HCT116 (cell line): ENCODE measurements around the gene MTREX. TPM values are rescaled to one million over a fixed set of nuclear protein-coding genes. Genes with fewer than 3 reads are reported as not detected.

ENCODE experiments used
- ATAC-seq: fragments of 200-7000 bp; cut with Tn5 transposase; 2 replicates; pipeline ENCODE4 v1.9.1; 2020; ENCODE audit warnings: mild to moderate bottlenecking, moderate library complexity
- BruUV-seq: library from RNA; stranded (reverse); fragments of 400-500 nt; replicated peaks from 2 replicates; lab custom pipeline; 2021; lab: Mats Ljungman, UMichigan
- CTCF ChIA-PET: fragments of 300-600 bp; sonication (Branson Sonifier 250); formaldehyde crosslinking; loops from one replicate; lab custom pipeline; 2021; ENCODE audit warnings: antibody characterized with exemption; lab: Charles Lee
- POLR2A ChIA-PET: fragments of 300-600, 350-600 bp; sonication (Branson Sonifier 250); formaldehyde crosslinking; loops from one replicate; lab custom pipeline; 2021; ENCODE audit warnings: antibody characterized with exemption; lab: Charles Lee
- RAD21 ChIA-PET, 2 experiments: fragments of 300-600 bp; sonication (Branson Sonifier 250); formaldehyde crosslinking; loops; one replicate each; lab custom pipeline; 2023; ENCODE audit warnings: low total read pairs in 2 of 2; ENCODE audit not compliant: uncharacterized antibody in 2 of 2, unreplicated experiment in 2 of 2, low non-redundant PET in 1 of 2; lab: Charles Lee
- DNase-seq: peaks from one replicate; pipeline ENCODE4 v3.0.0-alpha.2; 2010; ENCODE audit warnings: low read depth, low spot score
- H2AFZ ChIP-seq: fragments of 200-600 bp; shearing (Covaris generic), sonication (generic); 2 replicates; pipeline ENCODE4 v1.6.1; 2017; ENCODE audit warnings: low read depth, mixed run types, mixed read lengths, antibody characterized with exemption, low read length; ENCODE audit not compliant: poor library complexity, severe bottlenecking
- H3K27ac ChIP-seq: 2 replicates; pipeline ENCODE4 v1.5.1; 2012; ENCODE audit warnings: low read depth, low read length
- H3K27me3 ChIP-seq: fragments of 200-600 bp; sonication (generic); 2 replicates; pipeline ENCODE4 v1.6.1; 2016; ENCODE audit warnings: mixed run types, low read length, mixed read lengths; ENCODE audit not compliant: insufficient read depth
- H3K36me3 ChIP-seq, 2 experiments: fragments of 200-500 bp in 1 of 2; fragments of 200-600 bp in 1 of 2; sonication (Bioruptor generic) in 1 of 2; sonication (generic) in 1 of 2; 2 replicates each; pipeline versions ENCODE4 v1.5.1 to v1.6.1; 2014 to 2016; ENCODE audit warnings: low read length in 2 of 2, inconsistent platforms in 1 of 2, mixed read lengths in 1 of 2, mixed run types in 1 of 2; ENCODE audit not compliant: insufficient read depth in 2 of 2, control insufficient read depth in 1 of 2
- H3K4me1 ChIP-seq, 2 experiments: fragments of 200-600 bp in 1 of 2; sonication (generic) in 1 of 2; 2 replicates each; pipeline versions ENCODE4 v1.5.1 to v1.6.1; 2012 to 2017; ENCODE audit warnings: low read length in 2 of 2, inconsistent platforms in 1 of 2, mild to moderate bottlenecking in 1 of 2, mixed read lengths in 1 of 2, mixed run types in 1 of 2, moderate library complexity in 1 of 2; ENCODE audit not compliant: insufficient read depth in 2 of 2, control insufficient read depth in 1 of 2
- H3K4me2 ChIP-seq: fragments of 200-600 bp; sonication (generic); 2 replicates; pipeline ENCODE4 v1.6.1; 2017; ENCODE audit warnings: mixed run types, low read length, mixed read lengths
- H3K4me3 ChIP-seq, 2 experiments: fragments of 200-600 bp in 1 of 2; sonication (generic) in 1 of 2; replicated peaks in 1 of 2; 2 replicates each; pipeline ENCODE4 v1.5.1; 2011 to 2016; ENCODE audit warnings: low read length in 2 of 2, control low read depth in 1 of 2, low read depth in 1 of 2, mild to moderate bottlenecking in 1 of 2, mixed read lengths in 1 of 2, mixed run types in 1 of 2
- H3K79me2 ChIP-seq: fragments of 200-600 bp; sonication (generic); 2 replicates; pipeline ENCODE4 v1.6.1; 2017; ENCODE audit warnings: mild to moderate bottlenecking, mixed run types, low read length, moderate library complexity, mixed read lengths; ENCODE audit not compliant: insufficient read depth
- H3K9ac ChIP-seq: fragments of 200-600 bp; sonication (generic); 2 replicates; pipeline ENCODE4 v1.6.1; 2016; ENCODE audit warnings: low read length, mixed read lengths
- H3K9me2 ChIP-seq: fragments of 200-600 bp; sonication (generic), shearing (Covaris generic); 2 replicates; pipeline ENCODE4 v1.6.1; 2017; ENCODE audit warnings: mixed run types, mild to moderate bottlenecking, moderate library complexity; ENCODE audit not compliant: insufficient read depth
- H3K9me3 ChIP-seq, 2 experiments: fragments of 200-500 bp in 1 of 2; fragments of 200-600 bp in 1 of 2; sonication (Bioruptor generic) in 1 of 2; sonication (generic) in 1 of 2; 2 replicates each; pipeline ENCODE4 v1.6.1; 2014 to 2017; ENCODE audit warnings: low read length in 2 of 2, mixed read lengths in 2 of 2, inconsistent platforms in 1 of 2, low read depth in 1 of 2, mild to moderate bottlenecking in 1 of 2, mixed run types in 1 of 2, moderate library complexity in 1 of 2; ENCODE audit not compliant: control insufficient read depth in 1 of 2, insufficient read depth in 1 of 2
- H4K20me1 ChIP-seq: fragments of 200-600 bp; sonication (generic), shearing (Covaris generic); 2 replicates; pipeline ENCODE4 v1.6.1; 2017; ENCODE audit warnings: mixed run types, mild to moderate bottlenecking, moderate library complexity; ENCODE audit not compliant: insufficient read depth
- CEBPB ChIP-seq: IDR thresholded peaks from 2 replicates; pipeline ENCODE4 v1.6.1; 2012; ENCODE audit warnings: low read depth
- POLR2AphosphoS5 ChIP-seq: IDR thresholded peaks from 2 replicates; pipeline ENCODE4 v1.6.1; 2011; ENCODE audit warnings: mild to moderate bottlenecking, low read depth, low read length, moderate library complexity
- RAD21 ChIP-seq: IDR thresholded peaks from 2 replicates; pipeline ENCODE4 v1.6.1; 2012; ENCODE audit warnings: low read depth, mild to moderate bottlenecking
- TCF7L2 ChIP-seq: IDR thresholded peaks from 2 replicates; pipeline ENCODE4 v1.7.0; 2011; ENCODE audit warnings: borderline replicate concordance, inconsistent platforms; ENCODE audit not compliant: insufficient read depth, insufficient read length; ENCODE audit errors: extremely low read depth
- ZNF274 ChIP-seq: fragments of 200-500 bp; sonication (Bioruptor generic); IDR thresholded peaks from 2 replicates; pipeline ENCODE4 v1.6.1; 2014; ENCODE audit warnings: mild to moderate bottlenecking, low read depth, low read length, inconsistent platforms
- intact Hi-C: fragments of 100-400 bp; cut with micrococcal nuclease; formaldehyde crosslinking; loops from 2 replicates; pipeline ENCODE4 v1.10.0; 2022
- total RNA-seq: library from RNA; stranded (reverse); gene quantifications from one replicate; pipeline ENCODE4 v1.2.1, GENCODE V29; 2021; ENCODE audit not compliant: unreplicated experiment
- TF ChIP-seq, protein P1 (sequence below): IDR thresholded peaks from 2 replicates; pipeline ENCODE4 v1.6.1; 2012; ENCODE audit warnings: low read depth
- TF ChIP-seq, protein P2 (sequence below): IDR thresholded peaks from 2 replicates; pipeline ENCODE4 v1.6.1; 2012
- TF ChIP-seq, protein P3 (sequence below): IDR thresholded peaks from 2 replicates; pipeline ENCODE4 v1.6.1; 2012
- TF ChIP-seq, protein P4 (sequence below): IDR thresholded peaks from 2 replicates; pipeline ENCODE4 v1.6.1; 2011; ENCODE audit warnings: mild to moderate bottlenecking, low read length, moderate library complexity; ENCODE audit not compliant: insufficient replicate concordance; ENCODE audit errors: extremely low read depth

The MTREX gene
- total RNA-seq, 1 experiment from 2014 or later, result 101 TPM

DNA sequence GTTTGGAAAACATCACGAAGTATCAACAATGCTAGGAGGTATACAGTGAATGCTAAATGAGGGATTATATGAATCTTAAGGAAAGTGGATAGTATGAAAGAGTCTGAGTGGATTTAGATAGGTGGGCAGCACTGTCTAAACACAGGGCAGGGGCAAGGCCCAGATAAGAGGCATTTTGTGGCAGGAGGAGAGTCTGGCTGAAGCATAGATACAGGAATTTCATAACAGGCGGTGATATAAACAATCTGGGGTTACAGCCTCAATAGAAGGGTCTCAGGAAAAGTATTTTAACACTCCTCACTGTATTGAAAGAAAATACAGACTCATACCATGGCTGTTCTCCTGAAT lies 130.0 kb downstream of the MTREX start (continued):
- TF ChIP-seq TCF7L2, result no peak
- TF ChIP-seq, protein P1, sequence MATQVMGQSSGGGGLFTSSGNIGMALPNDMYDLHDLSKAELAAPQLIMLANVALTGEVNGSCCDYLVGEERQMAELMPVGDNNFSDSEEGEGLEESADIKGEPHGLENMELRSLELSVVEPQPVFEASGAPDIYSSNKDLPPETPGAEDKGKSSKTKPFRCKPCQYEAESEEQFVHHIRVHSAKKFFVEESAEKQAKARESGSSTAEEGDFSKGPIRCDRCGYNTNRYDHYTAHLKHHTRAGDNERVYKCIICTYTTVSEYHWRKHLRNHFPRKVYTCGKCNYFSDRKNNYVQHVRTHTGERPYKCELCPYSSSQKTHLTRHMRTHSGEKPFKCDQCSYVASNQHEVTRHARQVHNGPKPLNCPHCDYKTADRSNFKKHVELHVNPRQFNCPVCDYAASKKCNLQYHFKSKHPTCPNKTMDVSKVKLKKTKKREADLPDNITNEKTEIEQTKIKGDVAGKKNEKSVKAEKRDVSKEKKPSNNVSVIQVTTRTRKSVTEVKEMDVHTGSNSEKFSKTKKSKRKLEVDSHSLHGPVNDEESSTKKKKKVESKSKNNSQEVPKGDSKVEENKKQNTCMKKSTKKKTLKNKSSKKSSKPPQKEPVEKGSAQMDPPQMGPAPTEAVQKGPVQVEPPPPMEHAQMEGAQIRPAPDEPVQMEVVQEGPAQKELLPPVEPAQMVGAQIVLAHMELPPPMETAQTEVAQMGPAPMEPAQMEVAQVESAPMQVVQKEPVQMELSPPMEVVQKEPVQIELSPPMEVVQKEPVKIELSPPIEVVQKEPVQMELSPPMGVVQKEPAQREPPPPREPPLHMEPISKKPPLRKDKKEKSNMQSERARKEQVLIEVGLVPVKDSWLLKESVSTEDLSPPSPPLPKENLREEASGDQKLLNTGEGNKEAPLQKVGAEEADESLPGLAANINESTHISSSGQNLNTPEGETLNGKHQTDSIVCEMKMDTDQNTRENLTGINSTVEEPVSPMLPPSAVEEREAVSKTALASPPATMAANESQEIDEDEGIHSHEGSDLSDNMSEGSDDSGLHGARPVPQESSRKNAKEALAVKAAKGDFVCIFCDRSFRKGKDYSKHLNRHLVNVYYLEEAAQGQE, result no peak

DNA sequence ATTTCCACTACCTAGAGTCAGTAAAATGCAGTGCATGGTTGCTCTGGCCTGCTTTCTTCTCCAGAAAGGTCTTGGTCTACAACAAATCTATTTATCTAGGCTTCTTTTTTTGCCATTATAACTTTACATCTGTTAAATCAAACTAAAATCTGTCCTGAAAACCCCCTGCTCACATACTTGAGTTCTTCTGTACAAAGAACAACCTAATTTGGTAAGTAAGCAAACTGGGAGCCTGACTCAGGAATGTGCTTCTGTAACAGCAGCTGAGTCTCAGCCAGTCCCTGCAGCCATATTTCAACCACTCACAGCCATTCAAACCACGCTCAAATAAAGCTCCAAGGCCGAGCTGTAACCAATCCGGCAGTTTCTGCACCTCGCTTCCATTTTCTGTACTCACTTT lies 131.2 kb downstream of the MTREX start:
- Histone ChIP-seq H3K27ac (peak overlapping the region; percentile 64), H2AFZ (no peak overlapping the region), H4K20me1 (no peaks in the 10 kb centered on the region), H3K9me3 (no peaks in the 10 kb centered on the region), H3K4me2 (peak overlapping the region; percentile 75), H3K27me3 (no peaks in the 10 kb centered on the region), H3K36me3 (no peaks in the 10 kb centered on the region), H3K79me2 (no peaks in the 10 kb centered on the region), H3K9ac (peak overlapping the region; percentile 40), H3K9me2 (no peaks in the 10 kb centered on the region), H3K4me3 (peak overlapping the region in 1 of 2 experiments; percentile 42; a peak in 1 of 4 replicates), H3K4me1 (peaks cover 34 to 42% of the 10 kb centered on the region in 2 experiments)
- POLR2A ChIA-PET, result no interaction called here
- RAD21 ChIA-PET, result no interaction called here
- ATAC-seq, result peak; percentile 26
- CTCF ChIA-PET, result no interaction called here
- no peak for DNase-seq
- TF ChIP-seq, protein P2, sequence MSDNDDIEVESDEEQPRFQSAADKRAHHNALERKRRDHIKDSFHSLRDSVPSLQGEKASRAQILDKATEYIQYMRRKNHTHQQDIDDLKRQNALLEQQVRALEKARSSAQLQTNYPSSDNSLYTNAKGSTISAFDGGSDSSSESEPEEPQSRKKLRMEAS, result no peak
- TF ChIP-seq, protein P3, sequence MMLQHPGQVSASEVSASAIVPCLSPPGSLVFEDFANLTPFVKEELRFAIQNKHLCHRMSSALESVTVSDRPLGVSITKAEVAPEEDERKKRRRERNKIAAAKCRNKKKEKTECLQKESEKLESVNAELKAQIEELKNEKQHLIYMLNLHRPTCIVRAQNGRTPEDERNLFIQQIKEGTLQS, result no peak
- TF ChIP-seq CEBPB, result no peak
- no peak for TF ChIP-seq POLR2AphosphoS5
- no peak for TF ChIP-seq ZNF274
- TF ChIP-seq, protein P4, sequence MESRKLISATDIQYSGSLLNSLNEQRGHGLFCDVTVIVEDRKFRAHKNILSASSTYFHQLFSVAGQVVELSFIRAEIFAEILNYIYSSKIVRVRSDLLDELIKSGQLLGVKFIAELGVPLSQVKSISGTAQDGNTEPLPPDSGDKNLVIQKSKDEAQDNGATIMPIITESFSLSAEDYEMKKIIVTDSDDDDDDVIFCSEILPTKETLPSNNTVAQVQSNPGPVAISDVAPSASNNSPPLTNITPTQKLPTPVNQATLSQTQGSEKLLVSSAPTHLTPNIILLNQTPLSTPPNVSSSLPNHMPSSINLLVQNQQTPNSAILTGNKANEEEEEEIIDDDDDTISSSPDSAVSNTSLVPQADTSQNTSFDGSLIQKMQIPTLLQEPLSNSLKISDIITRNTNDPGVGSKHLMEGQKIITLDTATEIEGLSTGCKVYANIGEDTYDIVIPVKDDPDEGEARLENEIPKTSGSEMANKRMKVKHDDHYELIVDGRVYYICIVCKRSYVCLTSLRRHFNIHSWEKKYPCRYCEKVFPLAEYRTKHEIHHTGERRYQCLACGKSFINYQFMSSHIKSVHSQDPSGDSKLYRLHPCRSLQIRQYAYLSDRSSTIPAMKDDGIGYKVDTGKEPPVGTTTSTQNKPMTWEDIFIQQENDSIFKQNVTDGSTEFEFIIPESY, result no peak
- TF ChIP-seq RAD21, result no peak
- no peak for TF ChIP-seq TCF7L2
- intact Hi-C loops, result no loop called here
- BruUV-seq, result TSS peak; percentile 20
